Thoracic aorta (tissue), 2 donors: ENCODE results near the gene REEP2. TPM values are rescaled to one million over a fixed set of nuclear protein-coding genes. Genes with fewer than 3 reads are reported as not detected.
A peak's percentile ranks its signal among the peaks of the same experiment; 100 is the strongest.

ENCODE experiments used
- ATAC-seq: fragments of 150-250 bp; one replicate; pipeline ENCODE4 v1.8.0; 2017; ENCODE audit warnings: low read depth; ENCODE audit not compliant: insufficient number of reproducible peaks, low FRiP score
- DNase-seq: peaks from one replicate; pipeline ENCODE4 v3.0.0-alpha.2; 2020; ENCODE audit warnings: low spot score
- H3K27ac ChIP-seq, 2 donors: fragments of 200-600 bp; sonication (generic); 1 replicate in 1 of 2; 2 replicates in 1 of 2; pipeline ENCODE4 v1.5.1; 2016; ENCODE audit warnings: mild to moderate bottlenecking in 2 of 2, moderate library complexity in 2 of 2
- H3K27me3 ChIP-seq: fragments of 200-600 bp; sonication (generic); replicated peaks from 2 replicates; pipeline ENCODE4 v1.6.0; 2016; ENCODE audit warnings: mild to moderate bottlenecking; ENCODE audit not compliant: insufficient read depth
- H3K36me3 ChIP-seq: fragments of 200-600 bp; sonication (generic); one replicate; pipeline ENCODE4 v1.5.1; 2016
- H3K4me1 ChIP-seq, 2 donors: fragments of 200-600 bp; sonication (generic); 1 replicate in 1 of 2; 2 replicates in 1 of 2; pipeline versions ENCODE4 v1.5.1 to v1.6.0; 2016; ENCODE audit warnings: low read depth in 2 of 2, mild to moderate bottlenecking in 1 of 2; ENCODE audit not compliant: control insufficient read depth in 1 of 2
- H3K4me3 ChIP-seq: fragments of 200-600 bp; sonication (generic); 2 replicates; pipeline ENCODE4 v1.5.1; 2016; ENCODE audit warnings: mild to moderate bottlenecking
- H3K9me3 ChIP-seq: fragments of 200-600 bp; sonication (generic); 2 replicates; pipeline ENCODE4 v1.5.1; 2016
- total RNA-seq, 2 donors: library from RNA; depleted of rRNA; stranded (reverse); fragments of >200 nt; gene quantifications; one replicate each; pipeline versions ENCODE4 v1.1.0 to v1.2.3, GENCODE V29; 2016
- TF ChIP-seq, protein P1 (sequence below): fragments of 200-600 bp; sonication (generic); IDR thresholded peaks from one replicate; pipeline ENCODE4 v1.5.1; 2019; ENCODE audit warnings: antibody characterized with exemption

REEP2 gene
- total RNA-seq, 2 donors from 2014 or later, result 8.9 to 11.5 TPM

DNA sequence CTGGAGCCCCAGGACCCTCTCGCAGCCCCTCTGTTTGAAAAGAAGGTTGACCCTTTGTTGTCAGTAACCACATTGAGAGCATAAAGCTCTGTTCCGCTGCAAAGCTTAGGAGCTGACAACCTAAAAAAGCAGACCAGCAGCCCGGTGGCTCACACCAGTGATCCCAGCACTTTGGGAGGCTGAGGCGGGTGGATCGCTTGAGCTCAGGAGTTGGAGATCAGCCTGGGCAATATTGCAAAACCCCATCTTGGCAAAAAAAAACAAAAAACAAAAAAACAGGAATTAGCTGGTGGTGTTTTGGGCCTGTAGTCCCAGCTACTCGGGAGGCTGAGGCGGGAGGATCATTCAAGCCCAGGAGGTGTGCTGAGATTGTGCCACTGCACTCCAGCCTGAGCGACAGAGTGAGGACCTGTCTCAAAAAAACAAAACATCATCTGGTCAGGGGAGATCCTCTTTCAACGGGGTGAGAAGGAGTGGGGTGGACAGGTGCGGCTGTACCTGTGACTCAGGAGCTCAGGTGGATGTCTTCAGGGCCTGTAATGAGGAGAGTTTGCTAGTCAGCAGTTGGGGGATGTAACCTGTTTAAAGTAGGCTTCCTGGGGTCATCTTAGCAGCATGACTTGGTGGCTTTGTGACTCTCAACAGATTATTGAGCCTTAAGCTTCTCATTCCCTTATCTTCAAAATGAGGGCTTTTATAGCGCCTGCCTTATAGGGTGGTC, 694 bp upstream of the REEP2 start:
- TF ChIP-seq, protein P1, sequence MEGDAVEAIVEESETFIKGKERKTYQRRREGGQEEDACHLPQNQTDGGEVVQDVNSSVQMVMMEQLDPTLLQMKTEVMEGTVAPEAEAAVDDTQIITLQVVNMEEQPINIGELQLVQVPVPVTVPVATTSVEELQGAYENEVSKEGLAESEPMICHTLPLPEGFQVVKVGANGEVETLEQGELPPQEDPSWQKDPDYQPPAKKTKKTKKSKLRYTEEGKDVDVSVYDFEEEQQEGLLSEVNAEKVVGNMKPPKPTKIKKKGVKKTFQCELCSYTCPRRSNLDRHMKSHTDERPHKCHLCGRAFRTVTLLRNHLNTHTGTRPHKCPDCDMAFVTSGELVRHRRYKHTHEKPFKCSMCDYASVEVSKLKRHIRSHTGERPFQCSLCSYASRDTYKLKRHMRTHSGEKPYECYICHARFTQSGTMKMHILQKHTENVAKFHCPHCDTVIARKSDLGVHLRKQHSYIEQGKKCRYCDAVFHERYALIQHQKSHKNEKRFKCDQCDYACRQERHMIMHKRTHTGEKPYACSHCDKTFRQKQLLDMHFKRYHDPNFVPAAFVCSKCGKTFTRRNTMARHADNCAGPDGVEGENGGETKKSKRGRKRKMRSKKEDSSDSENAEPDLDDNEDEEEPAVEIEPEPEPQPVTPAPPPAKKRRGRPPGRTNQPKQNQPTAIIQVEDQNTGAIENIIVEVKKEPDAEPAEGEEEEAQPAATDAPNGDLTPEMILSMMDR, result no peak
- H3K27me3 ChIP-seq, result no peaks in the 10 kb centered on the region
- H3K4me1 ChIP-seq, result peaks cover 5 to 18% of the 10 kb centered on the region in 2 donors
- peak overlapping the region; percentile 77 for H3K4me3 ChIP-seq
- ATAC-seq (no peak), DNase-seq (no peak)
- H3K9me3 ChIP-seq, result no peaks in the 10 kb centered on the region
- no peak overlapping the region for H3K27ac ChIP-seq
- peaks cover 11% of the 10 kb centered on the region for H3K36me3 ChIP-seq

DNA sequence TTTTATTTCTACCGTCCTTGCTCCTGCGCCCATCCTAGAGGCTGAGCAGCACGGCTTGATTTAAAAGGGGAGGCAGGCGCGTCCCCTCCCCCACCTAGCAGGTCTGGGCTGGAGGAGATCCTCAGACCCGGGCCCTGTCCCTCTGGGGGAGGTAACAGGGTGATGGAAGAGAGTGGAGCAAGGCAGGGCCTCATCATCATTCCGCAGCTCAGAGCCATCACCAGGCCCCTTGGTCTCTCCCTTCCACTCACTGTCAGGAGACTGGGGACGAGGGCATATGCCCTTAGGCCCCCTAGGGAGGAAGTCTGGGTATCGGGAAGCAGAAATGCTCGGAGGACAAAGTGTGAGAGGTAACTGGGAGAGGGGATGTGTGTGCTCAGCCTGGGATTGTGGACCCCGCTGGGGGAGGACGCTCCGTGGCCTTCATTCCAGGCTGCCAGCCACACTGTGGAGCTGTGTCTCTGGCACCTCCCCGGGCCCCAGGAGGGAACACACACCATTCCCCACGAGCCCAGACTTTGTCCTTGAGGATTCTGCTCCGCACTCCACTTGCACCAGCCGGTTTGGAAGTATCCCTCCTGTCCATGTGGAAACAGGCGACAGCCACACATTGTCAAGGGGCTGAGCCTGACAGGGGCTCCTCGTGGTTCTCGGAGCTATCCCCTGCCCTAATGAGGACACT, 761 bp downstream of the REEP2 start:
- peaks cover 5 to 18% of the 10 kb centered on the region in 2 donors for H3K4me1 ChIP-seq
- H3K9me3 ChIP-seq, result no peaks in the 10 kb centered on the region
- no peak for DNase-seq
- no peaks in the 10 kb centered on the region for H3K27me3 ChIP-seq
- peaks cover 11% of the 10 kb centered on the region for H3K36me3 ChIP-seq
- H3K27ac ChIP-seq, result peak overlapping the region in 1 of 2 donors; percentile 23
- TF ChIP-seq, protein P1, result no peak
- H3K4me3 ChIP-seq, result peak overlapping the region; percentile 77
- ATAC-seq, result no peak

GRCh38 chr5:138440159-138441073, 1.6 kb downstream of the REEP2 start:
- ATAC-seq, result no peak
- no peaks in the 10 kb centered on the region for H3K27me3 ChIP-seq
- peaks cover 5 to 18% of the 10 kb centered on the region in 2 donors for H3K4me1 ChIP-seq
- peaks cover 8% of the 10 kb centered on the region for H3K36me3 ChIP-seq
- no peak overlapping the region for H3K4me3 ChIP-seq
- peak overlapping the region in 1 of 2 donors; percentile 23 for H3K27ac ChIP-seq
- no peaks in the 10 kb centered on the region for H3K9me3 ChIP-seq
- TF ChIP-seq, protein P1, result no peak
- DNase-seq, result no peak

DNA sequence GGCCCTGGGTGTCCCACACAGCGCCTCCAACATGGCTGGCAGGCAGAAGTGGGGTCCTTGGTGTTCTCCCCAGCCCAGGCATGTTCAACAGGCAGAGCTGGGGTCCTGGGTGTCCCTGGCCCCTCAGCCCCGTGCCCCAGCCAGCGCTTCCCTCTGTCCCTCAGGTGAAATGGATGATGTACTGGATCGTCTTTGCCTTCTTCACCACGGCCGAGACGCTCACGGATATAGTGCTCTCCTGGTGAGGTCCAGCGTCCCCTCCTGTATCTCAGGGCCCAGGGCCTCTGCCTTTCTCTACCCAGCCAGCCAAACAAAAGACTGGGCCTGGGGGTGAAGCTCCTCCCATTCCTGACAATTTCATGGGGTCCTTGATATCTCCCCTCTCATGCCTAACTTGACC, 2.4 kb downstream of the REEP2 start:
- TF ChIP-seq, protein P1, result no peak
- H3K27ac ChIP-seq, result no peak overlapping the region
- peaks cover 5 to 18% of the 10 kb centered on the region in 2 donors for H3K4me1 ChIP-seq
- no peaks in the 10 kb centered on the region for H3K27me3 ChIP-seq
- DNase-seq (no peak), ATAC-seq (no peak)
- H3K9me3 ChIP-seq, result no peaks in the 10 kb centered on the region
- H3K4me3 ChIP-seq, result no peak overlapping the region
- no peaks in the 10 kb centered on the region for H3K36me3 ChIP-seq
